HepG2 (cell line): ENCODE results near the gene RIMBP3C. TPM values are rescaled to one million over a fixed set of nuclear protein-coding genes. Genes with fewer than 3 reads are reported as not detected.

ENCODE experiments used
- ATAC-seq: fragments of 200-7000 bp; cut with Tn5 transposase; 3 replicates; pipeline ENCODE4 v1.9.1; 2020; ENCODE audit warnings: mild to moderate bottlenecking, moderate library complexity
- BruUV-seq: library from RNA; stranded (reverse); fragments of 400-500 nt; replicated peaks from 2 replicates; lab custom pipeline; 2021; lab: Mats Ljungman, UMichigan
- CTCF ChIA-PET: fragments of 300-600 bp; formaldehyde crosslinking; extraction: SDS; loops from one replicate; lab custom pipeline; 2021; ENCODE audit warnings: low total read pairs, inconsistent platforms, low intra/inter-chr PET ratio; lab: Yijun Ruan, JAX
- POLR2A ChIA-PET: fragments of 350-600 bp; sonication (Branson Sonifier 250); formaldehyde crosslinking; loops from one replicate; lab custom pipeline; 2020; ENCODE audit warnings: antibody characterized with exemption, inconsistent platforms; lab: Yijun Ruan, JAX
- DNase-seq: peaks from one replicate; pipeline ENCODE4 v3.0.0-alpha.2; 2015; ENCODE audit warnings: low spot score
- FAIRE-seq: peaks from 3 replicates; lab custom pipeline; 2011; peaks lifted over from hg19 to GRCh38; lab: Jason Lieb, UNC
- H2AFZ ChIP-seq: one replicate; pipeline ENCODE4 v1.6.1; 2011; ENCODE audit warnings: low read length, inconsistent platforms
- H3K27ac ChIP-seq: fragments of 300-600 bp; 3 replicates; pipeline ENCODE4 v1.8.0; 2011; ENCODE audit warnings: mixed run types, mild to moderate bottlenecking, mixed read lengths, low read length, inconsistent platforms; ENCODE audit not compliant: insufficient read depth; ENCODE audit errors: extremely low read length
- H3K27me3 ChIP-seq, 2 experiments: fragments of 200-600 bp in 1 of 2; 2 replicates in 1 of 2; 3 replicates in 1 of 2; pipeline versions ENCODE4 v1.6.0 to v1.8.0; 2011; ENCODE audit warnings: low read length in 2 of 2, mild to moderate bottlenecking in 2 of 2, moderate library complexity in 2 of 2, inconsistent platforms in 1 of 2; ENCODE audit not compliant: insufficient read depth in 2 of 2, control insufficient read depth in 1 of 2
- H3K36me3 ChIP-seq, 2 experiments: fragments of 200-600 bp in 1 of 2; replicated peaks in 1 of 2; 2 replicates in 1 of 2; 3 replicates in 1 of 2; pipeline versions ENCODE4 v1.5.1 to v1.8.0; 2011; ENCODE audit warnings: low read length in 2 of 2, inconsistent platforms in 1 of 2; ENCODE audit not compliant: insufficient read depth in 2 of 2, control insufficient read depth in 1 of 2
- H3K4me1 ChIP-seq: 2 replicates; pipeline ENCODE4 v1.5.1; 2012; ENCODE audit warnings: low read length, inconsistent platforms; ENCODE audit not compliant: insufficient read depth
- H3K4me2 ChIP-seq: 2 replicates; pipeline ENCODE4 v1.6.0; 2011; ENCODE audit warnings: low read depth, low read length, inconsistent platforms
- H3K4me3 ChIP-seq, 3 experiments: fragments of 200-600 bp in 1 of 3; sonication (generic), shearing (Covaris generic) in 1 of 3; replicated peaks in 1 of 3; 2 replicates each; pipeline ENCODE4 v1.5.1; 2011 to 2016; ENCODE audit warnings: low read length in 3 of 3, inconsistent platforms in 2 of 3, low read depth in 2 of 3, mild to moderate bottlenecking in 2 of 3, control low read depth in 1 of 3, mixed read lengths in 1 of 3; ENCODE audit not compliant: insufficient read depth in 1 of 3
- H3K79me2 ChIP-seq: one replicate; pipeline ENCODE4 v1.6.1; 2011; ENCODE audit warnings: low read length, inconsistent platforms; ENCODE audit not compliant: insufficient read depth
- H3K9ac ChIP-seq: 2 replicates; pipeline ENCODE4 v1.6.0; 2011; ENCODE audit warnings: mild to moderate bottlenecking, low read depth, low read length, inconsistent platforms; ENCODE audit not compliant: insufficient read depth
- H3K9me3 ChIP-seq: 2 replicates; pipeline ENCODE4 v1.5.1; 2012; ENCODE audit warnings: mild to moderate bottlenecking, low read length
- H4K20me1 ChIP-seq: 2 replicates; pipeline ENCODE4 v1.6.0; 2011; ENCODE audit warnings: inconsistent platforms, mild to moderate bottlenecking, low read length, moderate library complexity; ENCODE audit not compliant: insufficient read depth
- WGBS: methylation state at CpG from one replicate; pipeline ENCODE4 v1.1.6; 2017; ENCODE audit warnings: low lambda C conversion rate; 5-methylcytosine and 5-hydroxymethylcytosine counted together
- in situ Hi-C: cut with HindIII; loops from 2 replicates; pipeline ENCODE4 v1.10.0; 2017; ENCODE audit warnings: low pct_unique_long_range_greater_than_20kb; ENCODE audit not compliant: extremely low pct_ligation_motif_present
- intact Hi-C: fragments of 100-400 bp; cut with micrococcal nuclease; formaldehyde crosslinking; loops from one replicate; pipeline ENCODE4 v1.10.0; 2022; ENCODE audit not compliant: unreplicated experiment
- polyA plus RNA-seq, 8 experiments: library from polyadenylated mRNA; depleted of rRNA in 3 of 8; stranded (reverse) in 7 of 8; unstranded in 1 of 8; fragments of >200 nt; fragmentation: Illumina TruSeq in 4 of 8; extraction: Trizol in 4 of 8; gene quantifications; 2 replicates each; pipeline versions ENCODE4 v1.2.1 to v1.2.3, GENCODE V29; 2011 to 2016; ENCODE audit warnings: low read depth in 4 of 8, missing spikeins in 1 of 8, mixed read lengths in 1 of 8; ENCODE audit not compliant: insufficient read depth in 1 of 8
- total RNA-seq, 5 experiments: library from RNA; depleted of rRNA; stranded (reverse); fragments of >200 nt; fragmentation: Illumina TruSeq; extraction: Trizol; gene quantifications; 2 replicates each; pipeline ENCODE4 v1.2.3, GENCODE V29; 2016; ENCODE audit warnings: low read depth in 1 of 5
- TF ChIP-seq, protein P1 (sequence below): sonication (generic); formaldehyde crosslinking; IDR thresholded peaks from 2 replicates; pipeline ENCODE4 v1.4.0; 2020; ENCODE audit warnings: missing genetic modification reagents
- TF ChIP-seq, protein P2 (sequence below): sonication (generic); formaldehyde crosslinking; conservative IDR thresholded peaks from 2 replicates; pipeline ENCODE4 v1.4.0; 2020; ENCODE audit warnings: mild to moderate bottlenecking, missing genetic modification reagents, moderate library complexity

The RIMBP3C gene
- total and polyA plus RNA-seq, 2 of the 13 experiments (the other 11 are each of a cell fraction or from before 2014, with no cell fraction given): 0.15 TPM; not detected in 1

DNA sequence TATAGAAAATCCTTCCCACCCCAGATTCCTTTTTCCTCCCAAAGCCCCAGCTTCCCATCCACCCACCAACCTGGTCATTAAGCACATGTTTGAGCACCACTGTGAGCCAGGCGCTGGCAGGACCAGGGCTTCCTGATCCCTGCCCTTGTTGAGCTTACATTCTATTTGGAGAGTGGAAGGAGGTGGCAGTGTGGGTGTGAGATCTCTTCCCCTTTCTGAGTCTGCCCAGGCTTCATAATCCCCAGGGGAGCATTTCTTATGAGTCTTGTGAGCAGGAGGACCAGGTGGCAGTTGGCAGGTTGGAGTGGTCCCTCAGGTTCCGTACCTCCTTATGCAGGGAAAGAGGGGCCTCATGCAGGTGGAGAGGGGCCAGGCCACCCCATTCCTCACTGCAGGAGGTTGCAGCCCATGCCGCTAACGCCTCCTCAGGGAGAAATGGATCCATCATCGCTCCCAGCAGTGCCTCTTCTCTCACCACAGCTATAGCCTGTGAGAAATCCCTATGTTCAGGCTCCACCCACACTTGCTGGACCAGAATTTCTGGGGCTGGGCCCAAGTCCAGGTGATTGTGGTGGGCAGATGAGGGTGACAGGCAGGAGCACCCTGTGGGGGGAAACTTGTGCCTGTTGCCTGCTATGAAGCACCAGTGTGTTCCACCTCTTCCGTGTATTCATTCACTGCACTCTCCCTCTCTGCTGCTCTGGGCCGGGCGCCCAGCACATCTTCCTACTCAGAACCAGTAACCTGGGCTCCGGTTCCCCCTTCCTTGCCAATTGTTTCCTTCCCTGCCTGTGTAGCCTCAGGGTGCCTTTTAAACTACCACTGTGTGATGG lies 39.8 kb upstream of the RIMBP3C start:
- ChIA-PET CTCF (no interaction called here), POLR2A (no interaction called here)
- H3K9me3 ChIP-seq: no peaks in the 10 kb centered on the region
- in situ Hi-C loops: no loop called here
- FAIRE-seq (no peak), DNase-seq (no peak), ATAC-seq (no peak)
- 97% methylated on average over 9 of the region's 9 CpGs for WGBS
- peaks cover 88% of the 10 kb centered on the region for H3K79me2 ChIP-seq
- no peak overlapping the region for H3K4me2 ChIP-seq
- H4K20me1 ChIP-seq: peaks cover 67% of the 10 kb centered on the region
- H3K4me3 ChIP-seq: no peak overlapping the region
- no peak overlapping the region for H3K27ac ChIP-seq
- H2AFZ ChIP-seq: no peak overlapping the region
- intact Hi-C loops: loop anchor here (5.0 kb wide), 1 partner anchor 51 kb away; the partner anchor contains the start of gene SDF2L1
- no TSS peak for BruUV-seq
- H3K4me1 ChIP-seq: no peaks in the 10 kb centered on the region
- H3K36me3 ChIP-seq: peaks cover 22 to 72% of the 10 kb centered on the region in 2 experiments
- no peaks in the 10 kb centered on the region for H3K27me3 ChIP-seq
- H3K9ac ChIP-seq: no peak overlapping the region
- TF ChIP-seq, protein P1, sequence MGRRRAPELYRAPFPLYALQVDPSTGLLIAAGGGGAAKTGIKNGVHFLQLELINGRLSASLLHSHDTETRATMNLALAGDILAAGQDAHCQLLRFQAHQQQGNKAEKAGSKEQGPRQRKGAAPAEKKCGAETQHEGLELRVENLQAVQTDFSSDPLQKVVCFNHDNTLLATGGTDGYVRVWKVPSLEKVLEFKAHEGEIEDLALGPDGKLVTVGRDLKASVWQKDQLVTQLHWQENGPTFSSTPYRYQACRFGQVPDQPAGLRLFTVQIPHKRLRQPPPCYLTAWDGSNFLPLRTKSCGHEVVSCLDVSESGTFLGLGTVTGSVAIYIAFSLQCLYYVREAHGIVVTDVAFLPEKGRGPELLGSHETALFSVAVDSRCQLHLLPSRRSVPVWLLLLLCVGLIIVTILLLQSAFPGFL: no peak
- TF ChIP-seq, protein P2, sequence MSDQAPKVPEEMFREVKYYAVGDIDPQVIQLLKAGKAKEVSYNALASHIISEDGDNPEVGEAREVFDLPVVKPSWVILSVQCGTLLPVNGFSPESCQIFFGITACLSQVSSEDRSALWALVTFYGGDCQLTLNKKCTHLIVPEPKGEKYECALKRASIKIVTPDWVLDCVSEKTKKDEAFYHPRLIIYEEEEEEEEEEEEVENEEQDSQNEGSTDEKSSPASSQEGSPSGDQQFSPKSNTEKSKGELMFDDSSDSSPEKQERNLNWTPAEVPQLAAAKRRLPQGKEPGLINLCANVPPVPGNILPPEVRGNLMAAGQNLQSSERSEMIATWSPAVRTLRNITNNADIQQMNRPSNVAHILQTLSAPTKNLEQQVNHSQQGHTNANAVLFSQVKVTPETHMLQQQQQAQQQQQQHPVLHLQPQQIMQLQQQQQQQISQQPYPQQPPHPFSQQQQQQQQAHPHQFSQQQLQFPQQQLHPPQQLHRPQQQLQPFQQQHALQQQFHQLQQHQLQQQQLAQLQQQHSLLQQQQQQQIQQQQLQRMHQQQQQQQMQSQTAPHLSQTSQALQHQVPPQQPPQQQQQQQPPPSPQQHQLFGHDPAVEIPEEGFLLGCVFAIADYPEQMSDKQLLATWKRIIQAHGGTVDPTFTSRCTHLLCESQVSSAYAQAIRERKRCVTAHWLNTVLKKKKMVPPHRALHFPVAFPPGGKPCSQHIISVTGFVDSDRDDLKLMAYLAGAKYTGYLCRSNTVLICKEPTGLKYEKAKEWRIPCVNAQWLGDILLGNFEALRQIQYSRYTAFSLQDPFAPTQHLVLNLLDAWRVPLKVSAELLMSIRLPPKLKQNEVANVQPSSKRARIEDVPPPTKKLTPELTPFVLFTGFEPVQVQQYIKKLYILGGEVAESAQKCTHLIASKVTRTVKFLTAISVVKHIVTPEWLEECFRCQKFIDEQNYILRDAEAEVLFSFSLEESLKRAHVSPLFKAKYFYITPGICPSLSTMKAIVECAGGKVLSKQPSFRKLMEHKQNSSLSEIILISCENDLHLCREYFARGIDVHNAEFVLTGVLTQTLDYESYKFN: no peak
